WTC11 (cell line): ENCODE results near the gene TULP3.

Source experiments
- CTCF ChIP-seq: fragments of 200-600 bp; IDR thresholded peaks from 2 replicates; pipeline ENCODE4 v1.8.0; 2022; ENCODE audit warnings: antibody characterized with exemption
- ELF4 ChIP-seq: sonication (generic); formaldehyde crosslinking; IDR thresholded peaks from 2 replicates; pipeline ENCODE4 v1.8.1; 2022; ENCODE audit warnings: low read depth, mild to moderate bottlenecking, moderate library complexity, missing genetic modification reagents
- ZBTB21 ChIP-seq: sonication (generic); formaldehyde crosslinking; IDR thresholded peaks from 2 replicates; pipeline ENCODE4 v1.8.1; 2023; ENCODE audit warnings: mild to moderate bottlenecking, missing genetic modification reagents, borderline replicate concordance
- TF ChIP-seq, protein P1 (sequence below): sonication (generic); formaldehyde crosslinking; IDR thresholded peaks from 2 replicates; pipeline ENCODE4 v1.8.0; 2022; ENCODE audit warnings: mild to moderate bottlenecking, missing genetic modification reagents
- TF ChIP-seq, protein P2 (sequence below): fragments of 250-450 bp; sonication (Bioruptor Pico); IDR thresholded peaks from 2 replicates; pipeline ENCODE4 v2.1.2; 2022; ENCODE audit warnings: mild to moderate bottlenecking, moderate library complexity
- TF ChIP-seq, protein P3 (sequence below): sonication (generic); formaldehyde crosslinking; conservative IDR thresholded peaks from 2 replicates; pipeline ENCODE4 v1.8.1; 2022; ENCODE audit warnings: mild to moderate bottlenecking, missing genetic modification reagents

- TF ChIP-seq CTCF (no peak), ELF4 (no peak), ZBTB21 (CRISPR knock-in tag) (no peak)
- TF ChIP-seq, protein P1, sequence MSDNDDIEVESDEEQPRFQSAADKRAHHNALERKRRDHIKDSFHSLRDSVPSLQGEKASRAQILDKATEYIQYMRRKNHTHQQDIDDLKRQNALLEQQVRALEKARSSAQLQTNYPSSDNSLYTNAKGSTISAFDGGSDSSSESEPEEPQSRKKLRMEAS (CRISPR knock-in tag): no peak
- TF ChIP-seq, protein P2, sequence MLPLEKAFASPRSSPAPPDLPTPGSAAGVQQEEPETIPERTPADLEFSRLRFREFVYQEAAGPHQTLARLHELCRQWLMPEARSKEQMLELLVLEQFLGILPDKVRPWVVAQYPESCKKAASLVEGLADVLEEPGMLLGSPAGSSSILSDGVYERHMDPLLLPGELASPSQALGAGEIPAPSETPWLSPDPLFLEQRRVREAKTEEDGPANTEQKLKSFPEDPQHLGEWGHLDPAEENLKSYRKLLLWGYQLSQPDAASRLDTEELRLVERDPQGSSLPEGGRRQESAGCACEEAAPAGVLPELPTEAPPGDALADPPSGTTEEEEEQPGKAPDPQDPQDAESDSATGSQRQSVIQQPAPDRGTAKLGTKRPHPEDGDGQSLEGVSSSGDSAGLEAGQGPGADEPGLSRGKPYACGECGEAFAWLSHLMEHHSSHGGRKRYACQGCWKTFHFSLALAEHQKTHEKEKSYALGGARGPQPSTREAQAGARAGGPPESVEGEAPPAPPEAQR (CRISPR knock-in tag): no peak
- TF ChIP-seq, protein P3, sequence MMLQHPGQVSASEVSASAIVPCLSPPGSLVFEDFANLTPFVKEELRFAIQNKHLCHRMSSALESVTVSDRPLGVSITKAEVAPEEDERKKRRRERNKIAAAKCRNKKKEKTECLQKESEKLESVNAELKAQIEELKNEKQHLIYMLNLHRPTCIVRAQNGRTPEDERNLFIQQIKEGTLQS: 0 out of 2 replicates have a peak, but pooled peaks have one; percentile 43
These were observed 80.1 kb downstream of the TULP3 start for GRCh38 chr12:2970744-2971143.
